ENCODE results near the gene KIF26B. TPM values are rescaled to one million over a fixed set of nuclear protein-coding genes. Genes with fewer than 3 reads are reported as not detected.

KIF26B gene
- polyA plus RNA-seq, 1 of the 3 experiments (the other 2 are of a cell fraction) = 2.6 TPM

DNA sequence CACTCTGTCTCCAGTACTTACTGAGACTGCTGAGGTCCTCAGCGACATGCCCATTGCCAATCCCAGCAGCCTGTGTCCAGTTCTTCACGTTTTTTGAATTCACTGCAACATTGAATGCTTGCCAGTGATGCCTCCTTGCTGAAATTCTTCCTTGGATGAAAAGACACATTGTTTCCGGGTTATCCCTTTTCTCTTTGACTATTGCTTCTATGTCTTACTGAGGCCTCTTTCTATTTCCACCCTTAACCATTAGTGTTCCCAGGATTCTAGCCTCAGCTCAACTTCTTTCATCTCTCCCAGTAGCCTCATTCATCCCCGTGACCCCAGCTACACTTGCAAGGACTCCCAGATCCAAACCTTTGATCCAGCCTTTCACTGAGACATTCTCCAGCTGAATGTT lies 46.5 kb upstream of the KIF26B start (continued):
- TF ChIP-seq YY1 (IDR thresholded peaks at IDR 0.05; ENCODE audit: low read depth) = no peak
- TF ChIP-seq EZH2phosphoT487 (IDR thresholded peaks at IDR 0.05; ENCODE audit: borderline replicate concordance, low read depth) = no peak
- TF ChIP-seq FOXM1 (IDR thresholded peaks at IDR 0.05; ENCODE audit: low read depth) = no peak
- no peak for TF ChIP-seq TAF1 (IDR thresholded peaks at IDR 0.05; ENCODE audit: borderline replicate concordance, low read depth, low read length)
- TF ChIP-seq MEF2A (IDR thresholded peaks at IDR 0.05; ENCODE audit: borderline replicate concordance, low read depth) = no peak
- no peak for TF ChIP-seq RCOR1 (IDR thresholded peaks at IDR 0.05; ENCODE audit: low read length)
- no peak for TF ChIP-seq EP300 (IDR thresholded peaks at IDR 0.05; ENCODE audit: borderline replicate concordance in 1 of 2, low read depth in 1 of 2, low read length in 1 of 2)

DNA sequence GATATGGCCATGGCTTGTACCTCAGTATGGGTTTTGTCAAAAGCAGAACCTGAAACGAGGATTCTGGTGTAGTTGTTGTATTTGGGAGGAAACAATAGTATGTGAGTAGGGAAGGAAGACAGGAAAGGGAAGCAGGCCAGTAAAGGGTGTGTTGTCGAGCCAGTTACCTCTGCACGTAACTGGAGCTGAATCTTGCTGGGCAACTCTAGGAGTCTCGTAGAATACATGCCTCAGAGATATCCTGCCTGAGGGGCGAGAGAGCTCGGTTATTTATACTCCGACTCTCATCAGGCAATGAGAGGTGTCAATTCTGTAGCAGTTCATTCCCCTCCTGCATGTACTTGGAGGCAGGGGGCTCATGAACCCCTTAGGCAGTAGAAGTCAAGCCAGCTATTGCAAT lies 45.9 kb upstream of the KIF26B start:
- Histone ChIP-seq H3K4me1 (ENCODE audit: control insufficient read depth in 1 of 2, insufficient read depth in 2 of 2, low read depth in 1 of 2, low read length in 1 of 2) (no peaks in the 10 kb centered on the region), H3K27me3 (ENCODE audit: insufficient read depth) (no peaks in the 10 kb centered on the region), H3K9me3 (no peaks in the 10 kb centered on the region), H3K27ac (ENCODE audit: low read depth in 2 of 2, low read length in 1 of 2) (no peak overlapping the region), H3K9me2 (no peaks in the 10 kb centered on the region), H3K79me2 (ENCODE audit: insufficient read depth) (no peaks in the 10 kb centered on the region), H4K20me1 (ENCODE audit: insufficient read depth) (no peaks in the 10 kb centered on the region), H3K36me3 (replicated peaks in 1 of 2; ENCODE audit: control insufficient read depth in 1 of 2, insufficient read depth in 2 of 2, low read length in 1 of 2) (no peaks in the 10 kb centered on the region), H3K4me2 (no peak overlapping the region), H3K9ac (no peak overlapping the region), H3F3A (replicated peaks; ENCODE audit: insufficient read depth) (no peaks in the 10 kb centered on the region), H3K4me3 (ENCODE audit: low read depth in 2 of 2, low read length in 1 of 2) (no peak overlapping the region), H2AFZ (ENCODE audit: low read depth) (no peak overlapping the region)
- DNase-seq = no peak
- ChIA-PET POLR2A (no interaction called here), CTCF (no interaction called here)
- TF ChIP-seq FOXM1 (IDR thresholded peaks at IDR 0.05; ENCODE audit: low read depth) (no peak), ELF1 (IDR thresholded peaks at IDR 0.05) (no peak), IRF3 (IDR thresholded peaks at IDR 0.05; ENCODE audit: low read depth, low read length) (no peak), POLR2AphosphoS5 (IDR thresholded peaks at IDR 0.05; ENCODE audit: low read depth, low read length) (no peak), TAF1 (IDR thresholded peaks at IDR 0.05; ENCODE audit: borderline replicate concordance, low read depth, low read length) (no peak), NRF1 (IDR thresholded peaks at IDR 0.05; ENCODE audit: low read depth, low read length) (no peak), GABPA (IDR thresholded peaks at IDR 0.05; ENCODE audit: low read depth) (no peak), SIN3A (IDR thresholded peaks at IDR 0.05; ENCODE audit: borderline replicate concordance, low read depth, low read length) (no peak), CHD2 (IDR thresholded peaks at IDR 0.05; ENCODE audit: low read length, partially characterized antibody) (no peak), SMC3 (IDR thresholded peaks at IDR 0.05; ENCODE audit: low read depth, low read length) (no peak), RFX5 (IDR thresholded peaks at IDR 0.05; ENCODE audit: low read length) (no peak), NFIC (IDR thresholded peaks at IDR 0.05; ENCODE audit: borderline replicate concordance) (no peak)
- TF ChIP-seq, protein P1, sequence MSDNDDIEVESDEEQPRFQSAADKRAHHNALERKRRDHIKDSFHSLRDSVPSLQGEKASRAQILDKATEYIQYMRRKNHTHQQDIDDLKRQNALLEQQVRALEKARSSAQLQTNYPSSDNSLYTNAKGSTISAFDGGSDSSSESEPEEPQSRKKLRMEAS (IDR thresholded peaks at IDR 0.05; ENCODE audit: low read depth) = no peak
- 87% methylated on average over 7 of the region's 7 CpGs for WGBS (ENCODE audit: low lambda C conversion rate)

Measured in SK-N-SH (cell line).